Ovary (tissue), 9 donors: ENCODE data around the gene ANXA6. TPM values are rescaled to one million over a fixed set of nuclear protein-coding genes. Genes with fewer than 3 reads are reported as not detected.

ENCODE experiments used
- DNase-seq, 5 donors: peaks; one replicate each; pipeline ENCODE4 v3.0.0-alpha.2; 2019 to 2020
- H3K27ac ChIP-seq, 2 donors: fragments of 200-600 bp; one replicate each; pipeline versions ENCODE4 v1.5.1 to v1.8.0; 2019 to 2022
- H3K27me3 ChIP-seq: fragments of 200-600 bp; one replicate; pipeline ENCODE4 v1.8.0; 2022
- H3K36me3 ChIP-seq: fragments of 200-600 bp; sonication (generic); one replicate; pipeline ENCODE4 v1.5.1; 2019
- H3K4me1 ChIP-seq: one replicate; pipeline ENCODE4 v1.8.1; 2013; ENCODE audit warnings: mild to moderate bottlenecking, moderate library complexity; ENCODE audit not compliant: insufficient read depth
- H3K4me3 ChIP-seq: fragments of 200-600 bp; sonication (generic); one replicate; pipeline ENCODE4 v1.5.1; 2017
- H3K9me3 ChIP-seq, 2 donors: fragments of 200-600 bp in 1 of 2; sonication (generic) in 1 of 2; one replicate each; pipeline versions ENCODE4 v1.5.1 to v1.8.1; 2013 to 2019; ENCODE audit warnings: mild to moderate bottlenecking in 1 of 2, moderate library complexity in 1 of 2
- CTCF ChIP-seq, 3 donors: fragments of 450-650 bp in 2 of 3; fragments of 200-600 bp in 1 of 3; IDR thresholded peaks; one replicate each; pipeline versions ENCODE4 v1.5.1 to v1.8.0; 2016 to 2022; ENCODE audit warnings: antibody characterized with exemption in 3 of 3, mild to moderate bottlenecking in 1 of 3
- EP300 ChIP-seq: sonication (generic); formaldehyde crosslinking; IDR thresholded peaks from one replicate; pipeline ENCODE4 v1.6.1; 2017; ENCODE audit warnings: antibody characterized with exemption
- POLR2A ChIP-seq: fragments of 450-650 bp; IDR thresholded peaks from one replicate; pipeline ENCODE4 v1.6.1; 2017; ENCODE audit warnings: antibody characterized with exemption, mild to moderate bottlenecking, moderate library complexity
- WGBS, 3 donors: extraction: QIAGEN DNeasy Blood & Tissue Kit in 1 of 3; methylation state at CpG; one replicate each; pipeline versions ENCODE4 v1.1.5 to v1.1.7; 2013 to 2017; 5-methylcytosine and 5-hydroxymethylcytosine counted together
- intact Hi-C, 4 donors: fragments of 100-400 bp; cut with DNase I; formaldehyde crosslinking; loops; one replicate each; pipeline versions ENCODE4 v1.11.0 to v1.15.1; 2022 to 2023
- polyA plus RNA-seq, 2 donors: library from polyadenylated mRNA; stranded (reverse); fragments of 200-250 nt in 1 of 2; fragments of 350-450 nt in 1 of 2; fragmentation: Illumina TruSeq in 1 of 2; extraction: RNeasy Lipid Tissue Mini Kit (QIAGEN cat#74804) in 1 of 2; gene quantifications; one replicate each; pipeline ENCODE4 v1.2.3, GENCODE V29; 2013 to 2014
- total RNA-seq, 7 donors: library from RNA; depleted of rRNA in 2 of 7; stranded (reverse); fragments of >200 nt in 2 of 7; fragmentation: NEBNext Ultra II Directional in 3 of 7; extraction: Animal tissue kit (Norgen Biotek cat#: 25700) in 3 of 7; gene quantifications; one replicate each; pipeline versions ENCODE4 v1.1.0 to v1.2.4, GENCODE V29; 2016 to 2023
- donor health status: DM: no; HTN: no; CAD: no; lungs with moderate emphysema.
- donor health status: DM: no; HTN: no; CAD: no.
- donor health status: Bipolar disorder and iron deficiency.
- donor health status: DM: yes; HTN: yes; CAD: no.
- donor health status: DM: no; HTN: no; CAD: no.
- donor health status: DM: yes; HTN: yes; CAD: no.

Gene ANXA6
- total and polyA plus RNA-seq, 9 donors = 117 to 541 (median 225) TPM

GRCh38 chr5:151053796-151054462 is 103.7 kb downstream of the ANXA6 start:
- TF ChIP-seq POLR2A (no peak), EP300 (no peak), CTCF (IDR thresholded peaks at IDR 0.05) (no peak)
- intact Hi-C loops = loop anchor here in 3 of 4 donors (5.0 to 10.0 kb wide), 4 partner anchors 47 to 111 kb away; no protein-coding TSS in a partner anchor
- no peak overlapping the region for H3K27ac ChIP-seq
- H3K27me3 ChIP-seq = no peaks in the 10 kb centered on the region
- no peak for DNase-seq
- H3K4me1 ChIP-seq = no peaks in the 10 kb centered on the region
- no peaks in the 10 kb centered on the region for H3K9me3 ChIP-seq
- H3K36me3 ChIP-seq = no peaks in the 10 kb centered on the region
- no peak overlapping the region for H3K4me3 ChIP-seq
- WGBS, 3 donors = 96 to 100% (median 98%) methylated on average over 4 of the region's 4 CpGs

- intact Hi-C loops = loop anchor here in 3 of 4 donors (5.0 to 10.0 kb wide), 4 partner anchors 46 to 112 kb away; no protein-coding TSS in a partner anchor
- 86 to 97% (median 91%) methylated on average over 3 of the region's 3 CpGs for WGBS, 3 donors
- no peaks in the 10 kb centered on the region for H3K36me3 ChIP-seq
These were observed 104.7 kb downstream of the ANXA6 start for GRCh38 chr5:151052836-151053235.

DNA sequence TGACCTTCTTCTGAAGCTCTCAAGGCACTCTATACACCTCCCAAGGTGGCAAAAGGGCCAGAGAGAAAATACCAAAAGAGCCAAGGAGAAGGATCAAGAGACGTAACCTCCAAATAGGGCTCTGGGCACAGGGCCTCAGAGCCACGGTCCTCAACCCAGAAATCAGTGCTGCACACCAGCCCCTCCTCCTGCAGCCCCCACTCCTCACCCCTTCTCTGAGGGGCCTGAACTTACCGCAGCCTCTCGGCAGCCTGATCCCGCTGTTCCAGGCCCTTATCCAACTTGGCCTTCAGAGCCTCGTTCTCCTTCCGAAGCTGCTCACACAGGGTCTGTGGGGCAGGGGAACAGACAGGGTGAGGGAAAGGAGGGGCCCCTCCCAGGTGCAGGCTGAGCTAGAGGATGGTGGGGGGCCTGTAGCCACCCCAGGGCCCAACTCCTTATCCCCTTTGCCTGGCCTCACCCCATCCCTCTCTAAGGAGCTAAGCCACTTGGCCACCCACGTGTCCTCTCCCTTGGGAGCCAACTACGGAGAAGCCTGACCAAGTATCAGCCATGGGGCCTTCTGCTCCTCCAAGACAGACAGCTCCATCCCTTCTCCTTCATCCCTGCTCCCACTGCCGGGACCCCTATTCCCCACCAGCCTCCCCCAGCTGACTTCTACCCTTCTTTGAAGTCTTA is 105.5 kb downstream of the ANXA6 start:
- Histone ChIP-seq H3K4me1 (no peaks in the 10 kb centered on the region), H3K27ac (peak overlapping the region; percentile 1 to 56), H3K27me3 (no peaks in the 10 kb centered on the region), H3K9me3 (no peaks in the 10 kb centered on the region), H3K36me3 (no peaks in the 10 kb centered on the region), H3K4me3 (no peak overlapping the region)
- WGBS, 3 donors = 59 to 69% (median 62%) methylated on average over 10 of the region's 10 CpGs
- DNase-seq = no peak
- TF ChIP-seq POLR2A (no peak), CTCF (IDR thresholded peaks at IDR 0.05) (no peak), EP300 (no peak)
- intact Hi-C loops = loop anchor here (2.0 to 10.0 kb wide), 5 partner anchors 45 to 113 kb away; no protein-coding TSS in a partner anchor

More at GRCh38 chr5:151052836-151053235, 104.7 kb downstream of the ANXA6 start:
- no peak overlapping the region for H3K27ac ChIP-seq
- H3K4me1 ChIP-seq = no peaks in the 10 kb centered on the region
- TF ChIP-seq POLR2A = no peak
- no peak for TF ChIP-seq CTCF (IDR thresholded peaks at IDR 0.05)
- TF ChIP-seq EP300 = no peak
- no peaks in the 10 kb centered on the region for H3K9me3 ChIP-seq
- no peak overlapping the region for H3K4me3 ChIP-seq
- H3K27me3 ChIP-seq = no peaks in the 10 kb centered on the region
- DNase-seq = no peak

DNA sequence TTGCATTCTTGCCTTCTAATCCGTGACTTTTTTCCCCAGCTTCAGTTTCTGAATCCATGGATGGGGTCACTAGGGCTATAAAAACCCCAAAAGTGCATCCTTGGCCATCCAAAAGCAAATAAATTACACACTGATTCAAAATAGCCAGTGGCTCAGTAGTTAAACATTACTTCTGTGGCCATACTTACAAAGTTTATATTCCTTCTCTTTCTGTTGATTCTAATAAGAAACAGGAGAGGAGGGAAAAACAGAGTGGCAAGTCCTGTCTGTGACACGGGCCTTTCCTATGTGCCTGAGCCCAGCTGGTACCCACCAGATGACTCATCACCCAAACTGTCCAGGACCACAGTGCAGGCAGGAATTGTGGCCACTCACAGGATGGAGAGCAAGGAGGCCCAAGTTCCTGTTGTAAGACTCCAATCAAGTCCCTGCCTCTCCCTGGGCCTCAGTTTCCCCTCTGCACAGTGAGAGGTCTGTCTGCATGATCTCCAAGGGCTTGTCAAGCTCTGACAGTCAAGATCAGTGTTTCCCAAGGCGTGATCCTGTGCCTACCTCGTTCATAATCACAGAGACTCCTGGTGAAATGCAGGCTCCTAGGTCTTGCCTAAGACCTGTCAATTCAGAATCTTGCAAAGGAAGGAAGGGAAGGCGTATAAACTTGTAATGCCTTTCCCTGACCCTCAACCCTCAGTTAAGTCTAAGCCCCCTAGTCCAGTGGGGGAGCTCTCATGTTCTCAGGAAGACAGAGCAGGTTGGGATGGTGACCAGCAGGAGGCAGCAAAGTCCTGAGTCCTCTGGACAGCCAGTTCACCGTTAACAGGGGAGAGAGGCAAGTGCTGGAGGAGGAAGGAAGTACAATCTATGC is 106.3 kb downstream of the ANXA6 start:
- TF ChIP-seq POLR2A (no peak), EP300 (no peak), CTCF (IDR thresholded peaks at IDR 0.05) (peak; percentile 70 to 95 (median 81))
- H3K9me3 ChIP-seq = no peaks in the 10 kb centered on the region
- intact Hi-C loops = loop anchor here (2.0 to 10.0 kb wide), 5 partner anchors 44 to 114 kb away; no protein-coding TSS in a partner anchor
- no peaks in the 10 kb centered on the region for H3K4me1 ChIP-seq
- no peaks in the 10 kb centered on the region for H3K27me3 ChIP-seq
- no peak overlapping the region for H3K27ac ChIP-seq
- H3K4me3 ChIP-seq = no peak overlapping the region
- no peaks in the 10 kb centered on the region for H3K36me3 ChIP-seq
- 64 to 69% (median 64%) methylated on average over 6 of the region's 6 CpGs for WGBS, 3 donors
- DNase-seq = peak; percentile 81 to 90 (median 87)
